ENCODE data around the gene RAB3GAP1. TPM values are rescaled to one million over a fixed set of nuclear protein-coding genes. Genes with fewer than 3 reads are reported as not detected.

RAB3GAP1 gene
- total RNA-seq, 1 donor from 2014 or later: 37.3 TPM

- H3K27me3 Mint-ChIP-seq (ENCODE audit: low read depth): no peaks in the 10 kb centered on the region
- H3K27ac Mint-ChIP-seq: no peak overlapping the region
- no peak overlapping the region for H3K4me3 Mint-ChIP-seq
- TF ChIP-seq CTCF (IDR thresholded peaks at IDR 0.05; ENCODE audit: unreplicated experiment): no peak
- H3K36me3 Mint-ChIP-seq: peaks cover 4% of the 10 kb centered on the region
- no peaks in the 10 kb centered on the region for H3K9me3 Mint-ChIP-seq
- no peak for DNase-seq (ENCODE audit: low spot score in 2 of 2, unreplicated experiment in 2 of 2)
- no peaks in the 10 kb centered on the region for H3K4me1 Mint-ChIP-seq
Observed at GRCh38 chr2:135212757-135213156, 160.7 kb downstream of the RAB3GAP1 start.

- Mint-ChIP-seq H3K27me3 (ENCODE audit: low read depth) (no peaks in the 10 kb centered on the region), H3K9me3 (no peaks in the 10 kb centered on the region), H3K4me3 (no peak overlapping the region), H3K4me1 (no peaks in the 10 kb centered on the region), H3K36me3 (peaks cover 6% of the 10 kb centered on the region), H3K27ac (no peak overlapping the region)
- no peak for DNase-seq (ENCODE audit: low spot score in 2 of 2, unreplicated experiment in 2 of 2)
- no peak for TF ChIP-seq CTCF (IDR thresholded peaks at IDR 0.05; ENCODE audit: unreplicated experiment)
Observed at GRCh38 chr2:135218426-135218825, 166.3 kb downstream of the RAB3GAP1 start.

- H3K9me3 Mint-ChIP-seq: no peaks in the 10 kb centered on the region
- no peak for TF ChIP-seq CTCF (IDR thresholded peaks at IDR 0.05; ENCODE audit: unreplicated experiment)
- H3K4me1 Mint-ChIP-seq: no peaks in the 10 kb centered on the region
- H3K4me3 Mint-ChIP-seq: no peak overlapping the region
- peaks cover 6% of the 10 kb centered on the region for H3K36me3 Mint-ChIP-seq
- no peaks in the 10 kb centered on the region for H3K27me3 Mint-ChIP-seq (ENCODE audit: low read depth)
- DNase-seq (ENCODE audit: low spot score in 2 of 2, unreplicated experiment in 2 of 2): no peak
- no peak overlapping the region for H3K27ac Mint-ChIP-seq
Observed at GRCh38 chr2:135219226-135219625, 167.1 kb downstream of the RAB3GAP1 start.

Other genes with a start within 250 kb of the RAB3GAP1 start
- gene ACMSD, start 213.7 kb upstream of the RAB3GAP1 start, total RNA-seq: not detected in 3 replicates
- gene CCNT2, start 133.5 kb upstream of the RAB3GAP1 start, total RNA-seq: 70.0 to 70.5 TPM (median 70.3 TPM) in 3 replicates
- gene MAP3K19, start 4.8 kb upstream of the RAB3GAP1 start, total RNA-seq: not detected in 3 replicates

Data from mesothelial cell of epicardium (in vitro differentiated cells).